GM12873 (cell line): ENCODE measurements around the gene ADARB1.

Experiments
- CTCF ChIP-seq: IDR thresholded peaks from 2 replicates; pipeline ENCODE4 v1.5.1; 2012; ENCODE audit warnings: low read depth, mild to moderate bottlenecking, moderate library complexity, low read length, control low read depth; ENCODE audit not compliant: insufficient read depth; ENCODE audit errors: missing control alignments

Gene ADARB1

DNA sequence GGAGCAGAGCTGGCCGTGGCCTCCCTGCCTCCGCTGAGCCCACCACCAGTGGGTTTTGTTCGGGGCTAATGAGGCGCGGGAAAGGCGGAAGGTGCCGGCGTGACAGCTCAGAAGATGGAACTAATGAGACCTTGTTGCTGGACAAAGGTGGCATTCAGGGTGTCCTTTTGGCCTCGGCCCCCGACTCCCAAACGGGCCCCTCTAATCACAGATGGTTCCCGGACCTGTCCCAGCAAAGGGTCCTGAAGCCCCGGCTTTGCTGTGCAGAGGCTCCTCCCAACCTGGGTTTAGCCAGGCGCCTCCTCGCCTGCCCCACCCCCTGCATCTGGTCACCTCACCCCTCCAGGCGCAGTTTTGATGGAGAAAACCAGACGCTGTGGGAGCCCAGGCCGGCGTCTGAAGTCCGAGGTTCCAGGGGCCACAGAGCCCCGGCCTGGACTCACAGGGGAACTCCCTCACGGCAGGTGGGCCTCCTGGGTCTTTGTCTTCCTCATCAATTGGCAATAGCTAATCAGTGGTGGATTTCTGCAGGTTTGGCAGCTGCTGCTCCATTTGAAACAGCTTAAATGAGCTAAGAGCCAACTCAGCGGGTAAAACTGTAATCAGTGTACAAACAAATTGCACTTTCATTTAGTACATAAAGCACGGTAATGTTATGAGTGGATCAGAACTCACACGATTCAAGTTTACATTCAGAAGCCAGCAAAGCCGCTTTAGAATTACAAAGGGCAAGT, 44.3 kb upstream of the ADARB1 start:
- no peak for TF ChIP-seq CTCF

GRCh38 chr21:45030682-45031570, 43.5 kb upstream of the ADARB1 start:
- TF ChIP-seq CTCF: no peak

DNA sequence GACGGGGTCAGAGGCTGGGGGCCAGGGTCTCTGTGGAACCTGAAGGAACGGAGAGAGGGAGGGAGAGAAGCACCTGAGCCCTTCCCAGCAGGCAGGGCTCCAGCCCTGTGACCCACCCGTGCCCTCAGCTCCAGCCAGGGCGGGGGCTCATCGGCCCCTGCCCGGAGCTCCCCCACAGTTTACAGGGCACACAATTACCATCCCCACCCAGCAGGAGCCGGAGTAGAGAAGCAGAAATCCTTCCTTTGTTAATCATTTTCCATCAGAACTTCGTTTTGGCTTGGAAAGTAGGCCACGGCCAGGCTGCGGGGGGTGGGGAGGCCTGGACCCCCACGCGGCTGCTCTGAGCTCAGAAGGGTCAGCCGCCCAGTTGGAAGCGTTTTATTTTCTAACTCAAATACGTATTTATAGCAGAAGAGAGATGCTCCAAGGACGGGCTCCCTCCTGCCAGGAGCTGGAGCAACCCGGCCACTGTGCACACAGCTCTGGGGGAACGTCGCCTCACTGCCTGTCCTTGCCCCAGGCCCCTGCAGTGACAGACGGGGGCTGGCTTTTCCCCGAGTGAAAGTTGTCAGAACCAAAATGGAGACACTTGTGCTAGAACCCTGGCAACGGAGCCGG, 42.7 kb upstream of the ADARB1 start:
- no peak for TF ChIP-seq CTCF

DNA sequence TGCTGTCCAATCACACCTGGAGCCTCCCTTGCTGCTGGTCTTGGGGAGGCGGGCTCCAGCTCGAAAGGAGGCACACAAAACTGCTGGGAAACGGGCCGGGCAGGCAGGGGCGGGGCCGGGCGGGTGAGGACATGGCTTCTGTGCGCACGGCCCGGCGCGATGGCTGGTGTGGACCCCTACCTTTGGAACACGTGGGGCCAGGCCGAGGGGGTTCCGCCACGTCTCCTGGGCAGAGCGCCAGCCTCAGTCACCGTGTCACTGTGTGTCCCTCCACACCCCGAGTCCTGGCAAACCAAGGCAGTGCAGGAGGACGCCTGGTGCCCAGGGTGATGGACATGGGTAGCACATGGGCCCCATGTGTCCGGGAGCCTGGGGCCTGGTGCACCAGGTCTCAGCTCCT, 42.0 kb upstream of the ADARB1 start:
- TF ChIP-seq CTCF: no peak

- TF ChIP-seq CTCF: no peak
Observed at GRCh38 chr21:45032977-45033710, 41.2 kb upstream of the ADARB1 start.

DNA sequence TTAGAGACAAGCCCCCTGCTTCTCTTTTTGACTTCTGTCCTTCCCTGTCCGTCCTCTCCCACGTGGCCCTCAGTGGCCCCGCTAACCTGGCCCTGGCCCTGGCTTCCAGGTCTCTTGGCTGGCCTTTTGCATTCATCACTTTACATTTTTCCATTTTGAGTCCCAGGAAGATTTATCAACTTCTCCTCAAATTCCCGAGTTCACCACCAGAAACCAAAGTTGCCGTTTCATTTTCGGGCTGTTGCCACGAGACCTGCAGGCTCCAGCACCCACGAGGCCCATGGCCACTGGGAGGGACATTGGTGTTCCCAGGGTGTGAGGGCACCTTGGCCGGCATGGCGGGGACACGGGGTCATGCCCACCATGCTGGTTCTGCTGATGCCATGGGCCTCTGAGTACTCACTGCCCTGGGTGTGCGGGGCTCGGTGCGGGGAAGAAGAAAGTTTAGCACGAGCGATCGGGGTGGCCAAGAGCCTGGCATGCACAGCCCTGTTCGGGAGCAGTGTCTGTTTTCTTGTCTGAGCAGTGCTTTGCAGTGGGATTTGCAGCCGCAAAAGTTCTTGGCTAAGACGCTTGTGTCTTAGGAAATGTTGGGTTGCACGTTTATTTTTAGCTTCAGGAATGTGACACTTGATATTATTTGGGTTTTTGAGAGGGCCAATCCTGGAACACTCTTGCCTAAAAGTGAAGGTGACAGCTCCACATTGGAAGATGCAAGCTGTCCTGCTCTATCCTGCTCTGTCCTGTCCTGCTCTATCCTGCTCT, 40.4 kb upstream of the ADARB1 start:
- no peak for TF ChIP-seq CTCF
